ENCODE measurements around the gene ELP4.

Gene ELP4

DNA sequence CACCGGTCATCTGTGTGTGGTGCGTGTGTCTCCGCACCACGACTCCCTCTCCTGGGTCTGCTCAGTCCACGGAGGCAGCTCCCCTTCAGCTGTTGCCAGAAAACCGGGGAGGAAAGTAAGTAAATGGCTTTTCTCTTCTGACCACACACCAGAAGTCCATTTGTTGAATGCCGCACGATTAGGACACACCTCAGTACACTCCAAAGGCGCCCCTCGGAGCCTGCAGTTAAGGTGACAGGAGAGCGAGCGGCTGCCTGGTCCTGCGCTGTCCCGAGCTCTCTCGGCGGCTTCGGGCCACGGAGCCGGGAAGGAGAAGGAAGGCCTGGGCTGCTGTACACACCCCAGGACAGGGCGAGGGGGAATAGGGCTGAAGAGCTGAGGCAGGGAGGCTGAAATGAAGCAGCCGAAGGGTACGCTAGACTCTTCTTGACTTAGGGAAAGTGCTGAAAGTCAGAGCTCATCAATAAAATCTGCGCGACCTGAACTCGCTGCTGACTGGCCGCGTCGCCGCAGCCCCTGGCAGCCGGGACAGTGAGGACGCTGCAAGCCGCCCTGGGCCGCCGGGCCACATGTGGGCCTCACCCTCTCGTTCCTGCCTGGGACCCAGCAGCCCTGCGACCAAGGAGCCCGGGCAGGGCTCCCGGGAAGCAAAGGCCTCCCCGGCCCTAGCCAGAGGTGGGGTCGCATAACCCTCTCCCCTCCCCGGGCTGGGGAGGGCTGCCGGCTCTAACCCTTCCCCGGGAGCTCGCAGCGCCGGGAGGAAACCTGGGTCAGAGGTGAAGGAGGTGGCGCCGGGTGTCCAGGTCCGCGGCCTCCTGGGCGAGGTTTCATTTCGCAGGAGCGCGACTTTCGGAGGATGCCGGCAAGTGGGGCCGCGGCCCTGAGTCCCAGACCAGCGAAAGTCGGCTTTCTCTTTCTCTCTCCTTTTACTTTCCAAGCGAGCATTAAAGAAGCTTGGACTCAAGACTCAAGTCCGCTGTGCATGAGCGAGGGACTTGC is 303.1 kb downstream of the ELP4 start:
- Mint-ChIP-seq H3K4me3 (peak overlapping the region; percentile 70), H3K27ac (no peak overlapping the region), H3K27me3 (ENCODE audit: low read depth, poor library complexity) (no peaks in the 10 kb centered on the region), H3K36me3 (ENCODE audit: low read depth) (no peaks in the 10 kb centered on the region), H3K4me1 (peaks cover 49% of the 10 kb centered on the region), H3K9me3 (peaks cover 5% of the 10 kb centered on the region)
- TF ChIP-seq, protein P1, sequence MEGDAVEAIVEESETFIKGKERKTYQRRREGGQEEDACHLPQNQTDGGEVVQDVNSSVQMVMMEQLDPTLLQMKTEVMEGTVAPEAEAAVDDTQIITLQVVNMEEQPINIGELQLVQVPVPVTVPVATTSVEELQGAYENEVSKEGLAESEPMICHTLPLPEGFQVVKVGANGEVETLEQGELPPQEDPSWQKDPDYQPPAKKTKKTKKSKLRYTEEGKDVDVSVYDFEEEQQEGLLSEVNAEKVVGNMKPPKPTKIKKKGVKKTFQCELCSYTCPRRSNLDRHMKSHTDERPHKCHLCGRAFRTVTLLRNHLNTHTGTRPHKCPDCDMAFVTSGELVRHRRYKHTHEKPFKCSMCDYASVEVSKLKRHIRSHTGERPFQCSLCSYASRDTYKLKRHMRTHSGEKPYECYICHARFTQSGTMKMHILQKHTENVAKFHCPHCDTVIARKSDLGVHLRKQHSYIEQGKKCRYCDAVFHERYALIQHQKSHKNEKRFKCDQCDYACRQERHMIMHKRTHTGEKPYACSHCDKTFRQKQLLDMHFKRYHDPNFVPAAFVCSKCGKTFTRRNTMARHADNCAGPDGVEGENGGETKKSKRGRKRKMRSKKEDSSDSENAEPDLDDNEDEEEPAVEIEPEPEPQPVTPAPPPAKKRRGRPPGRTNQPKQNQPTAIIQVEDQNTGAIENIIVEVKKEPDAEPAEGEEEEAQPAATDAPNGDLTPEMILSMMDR (IDR thresholded peaks at IDR 0.05): no peak
- DNase-seq: peak; percentile 54

DNA sequence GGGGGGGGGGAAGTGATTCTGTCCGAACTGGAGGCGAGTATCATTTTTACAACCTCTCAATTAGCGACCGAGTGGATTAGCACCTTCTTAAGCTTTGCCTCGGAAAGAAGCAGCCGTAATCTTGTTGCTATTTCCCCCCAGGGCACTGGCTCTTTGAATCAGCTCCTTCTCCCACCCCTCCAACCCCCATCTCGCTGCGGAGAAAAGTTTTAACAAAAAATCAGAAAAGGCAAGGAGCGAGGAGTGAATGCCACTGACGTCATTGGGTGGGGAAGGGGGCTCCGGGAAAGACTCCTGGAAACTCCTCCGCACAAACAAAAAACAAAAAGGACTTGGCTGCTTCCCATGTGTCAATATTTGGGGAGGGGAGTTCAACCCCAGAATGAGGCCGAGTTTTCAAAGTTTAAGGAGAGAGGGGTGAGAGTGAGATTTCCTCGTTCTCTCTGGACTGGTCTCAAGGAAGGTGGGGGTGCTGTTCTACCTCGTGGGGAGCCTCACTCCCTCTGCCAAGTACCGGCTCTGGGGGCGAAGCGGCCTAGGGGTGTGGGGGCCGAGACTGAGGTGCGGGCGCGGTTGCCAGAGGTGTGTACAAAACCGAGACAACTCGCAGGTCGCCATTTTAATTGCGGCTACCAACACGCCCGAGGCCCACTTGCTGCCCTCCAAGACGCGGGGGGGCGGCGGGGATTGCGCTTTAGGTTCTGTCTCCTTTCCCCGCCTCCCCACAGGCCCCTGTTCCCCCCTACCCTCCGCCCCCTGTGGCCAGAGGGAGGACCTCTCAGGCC is 304.0 kb downstream of the ELP4 start:
- DNase-seq: peak; percentile 28
- no peaks in the 10 kb centered on the region for H3K36me3 Mint-ChIP-seq (ENCODE audit: low read depth)
- TF ChIP-seq, protein P1 (IDR thresholded peaks at IDR 0.05): no peak
- H3K27me3 Mint-ChIP-seq (ENCODE audit: low read depth, poor library complexity): no peaks in the 10 kb centered on the region
- H3K4me3 Mint-ChIP-seq: no peak overlapping the region
- peaks cover 5% of the 10 kb centered on the region for H3K9me3 Mint-ChIP-seq
- H3K27ac Mint-ChIP-seq: no peak overlapping the region
- peaks cover 49% of the 10 kb centered on the region for H3K4me1 Mint-ChIP-seq

DNA sequence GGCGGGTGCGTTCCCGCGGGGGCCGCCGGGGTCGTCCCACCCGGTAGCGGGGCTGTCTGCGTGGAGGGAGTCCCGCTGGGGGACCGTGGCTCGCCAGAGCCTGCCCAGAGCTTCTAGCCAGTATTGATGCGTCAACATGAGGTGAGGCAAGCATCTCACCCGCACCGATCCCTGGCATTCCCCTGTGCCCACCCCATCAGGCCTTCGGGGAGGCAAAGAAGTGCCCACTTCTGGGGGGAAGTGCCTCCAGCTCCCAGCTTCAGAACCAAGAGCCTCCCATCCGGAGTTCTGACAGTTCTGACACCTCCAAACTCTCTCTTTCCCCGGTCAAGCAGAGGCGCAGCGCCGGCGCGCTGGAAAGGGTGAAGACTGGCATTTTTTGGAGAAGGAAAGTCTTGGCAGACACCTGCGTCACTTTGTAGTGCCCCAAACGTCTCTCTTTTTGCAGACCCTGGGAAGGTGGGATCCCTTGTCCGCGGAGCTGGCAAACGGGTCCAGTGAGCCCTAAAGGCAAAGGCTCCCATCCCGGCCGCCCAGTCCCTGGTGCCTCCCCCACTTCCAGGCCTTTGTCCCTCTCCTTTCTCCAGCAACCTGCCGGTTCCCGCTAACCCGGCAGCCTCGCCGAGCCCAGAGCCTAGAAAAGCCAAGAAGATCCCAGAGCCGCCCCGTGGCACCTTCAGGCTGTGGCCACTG is 304.8 kb downstream of the ELP4 start:
- H3K27me3 Mint-ChIP-seq (ENCODE audit: low read depth, poor library complexity): no peaks in the 10 kb centered on the region
- H3K27ac Mint-ChIP-seq: no peak overlapping the region
- peaks cover 43% of the 10 kb centered on the region for H3K4me1 Mint-ChIP-seq
- DNase-seq: peak; percentile 30
- peaks cover 5% of the 10 kb centered on the region for H3K9me3 Mint-ChIP-seq
- H3K36me3 Mint-ChIP-seq (ENCODE audit: low read depth): no peaks in the 10 kb centered on the region
- TF ChIP-seq, protein P1 (IDR thresholded peaks at IDR 0.05): no peak
- H3K4me3 Mint-ChIP-seq: no peak overlapping the region

DNA sequence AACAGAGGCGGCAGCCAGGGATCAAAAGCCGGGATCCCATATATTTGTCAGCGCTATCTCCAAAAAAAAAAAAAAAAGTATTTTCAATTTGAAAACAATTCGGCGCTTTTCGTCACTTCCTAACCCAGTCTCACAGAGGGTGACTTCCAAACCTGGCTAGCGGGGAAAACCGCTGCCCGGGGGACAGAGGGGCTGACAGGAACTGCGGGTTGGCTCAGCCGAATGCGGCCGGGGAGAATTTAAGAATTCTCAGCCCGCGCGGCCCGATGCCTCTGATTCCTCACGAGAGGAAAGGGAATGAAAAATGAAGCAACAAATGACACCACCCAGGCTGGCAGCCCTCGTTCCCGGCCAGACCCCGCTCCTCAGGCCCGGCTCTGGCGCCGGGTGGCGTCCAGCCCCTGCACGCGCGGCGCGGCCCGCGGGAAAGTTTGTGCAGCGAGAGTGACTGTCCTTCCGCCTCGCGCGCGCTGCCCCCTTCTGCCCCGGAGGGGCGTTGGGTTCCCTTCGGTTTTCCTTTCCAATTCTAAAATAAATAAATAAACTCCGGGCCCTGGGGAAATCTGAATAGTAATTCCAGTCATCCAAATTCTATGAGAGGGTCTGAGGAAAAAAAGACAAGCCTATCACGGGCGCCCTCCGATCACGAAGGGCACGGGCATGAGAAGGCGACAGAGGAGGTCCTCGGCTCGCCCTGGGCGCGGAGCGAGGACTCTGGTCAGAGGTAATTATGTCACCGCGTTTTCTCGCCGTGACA is 306.3 kb downstream of the ELP4 start:
- Mint-ChIP-seq H3K36me3 (ENCODE audit: low read depth) (no peaks in the 10 kb centered on the region), H3K9me3 (peaks cover 3% of the 10 kb centered on the region), H3K4me1 (peaks cover 32% of the 10 kb centered on the region), H3K27me3 (ENCODE audit: low read depth, poor library complexity) (no peaks in the 10 kb centered on the region), H3K4me3 (peak overlapping the region; percentile 53), H3K27ac (no peak overlapping the region)
- peak; percentile 37 for DNase-seq
- TF ChIP-seq, protein P1 (IDR thresholded peaks at IDR 0.05): no peak

DNA sequence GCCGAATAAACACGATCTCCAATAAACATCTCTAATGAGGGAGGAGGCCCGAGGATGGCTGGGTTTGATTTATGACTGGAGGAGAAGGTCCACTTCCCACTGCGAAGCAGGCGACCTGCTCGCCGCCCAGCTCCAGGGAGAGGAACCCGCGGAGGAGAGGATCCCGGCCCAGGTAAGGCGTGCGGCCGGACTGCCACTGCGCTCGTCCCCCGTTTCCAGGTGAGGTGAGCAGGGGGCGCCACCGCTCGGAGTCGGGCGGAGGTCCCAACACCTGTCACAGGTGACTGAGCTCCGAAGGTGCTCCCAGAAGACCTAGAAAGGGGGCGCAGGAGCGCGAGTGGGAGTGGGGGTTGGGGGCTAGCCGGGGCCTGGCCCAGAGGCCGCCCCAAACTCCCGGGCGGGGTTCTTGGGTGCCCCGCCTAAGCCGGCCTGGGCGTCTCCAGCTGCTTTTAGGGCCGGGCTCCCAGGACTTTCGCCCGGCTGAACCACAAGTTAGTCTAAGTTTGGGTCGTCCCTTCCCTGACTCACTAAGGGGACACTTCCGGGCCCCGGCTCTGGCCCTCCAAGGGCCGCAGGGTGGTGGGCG is 307.0 kb downstream of the ELP4 start:
- Mint-ChIP-seq H3K9me3 (no peaks in the 10 kb centered on the region), H3K27ac (no peak overlapping the region), H3K36me3 (ENCODE audit: low read depth) (no peaks in the 10 kb centered on the region), H3K4me1 (peaks cover 28% of the 10 kb centered on the region), H3K27me3 (ENCODE audit: low read depth, poor library complexity) (no peaks in the 10 kb centered on the region), H3K4me3 (peak overlapping the region; percentile 53)
- TF ChIP-seq, protein P1 (IDR thresholded peaks at IDR 0.05): no peak
- peak; percentile 31 for DNase-seq
